Fibroblast of villous mesenchyme (primary cell): ENCODE data around the gene MYRF. TPM values are rescaled to one million over a fixed set of nuclear protein-coding genes. Genes with fewer than 3 reads are reported as not detected.

Experiments used
- DNase-seq: peaks from one replicate; pipeline ENCODE4 v3.0.0-alpha.2; 2010; ENCODE audit warnings: low read depth
- H3K4me3 ChIP-seq: 2 replicates; pipeline ENCODE4 v1.5.1; 2011; ENCODE audit warnings: low read depth, mild to moderate bottlenecking, low read length
- CTCF ChIP-seq: IDR thresholded peaks from 2 replicates; pipeline ENCODE4 v1.5.1; 2012; ENCODE audit warnings: low read depth, mild to moderate bottlenecking, low read length; ENCODE audit not compliant: insufficient read depth
- total RNA-seq: library from RNA; depleted of rRNA; stranded (reverse); fragments of >200 nt; gene quantifications from 2 replicates; pipeline ENCODE4 v1.2.3, GENCODE V29; 2012

The MYRF gene
- total RNA-seq, 1 donor: 2.6 TPM

DNA sequence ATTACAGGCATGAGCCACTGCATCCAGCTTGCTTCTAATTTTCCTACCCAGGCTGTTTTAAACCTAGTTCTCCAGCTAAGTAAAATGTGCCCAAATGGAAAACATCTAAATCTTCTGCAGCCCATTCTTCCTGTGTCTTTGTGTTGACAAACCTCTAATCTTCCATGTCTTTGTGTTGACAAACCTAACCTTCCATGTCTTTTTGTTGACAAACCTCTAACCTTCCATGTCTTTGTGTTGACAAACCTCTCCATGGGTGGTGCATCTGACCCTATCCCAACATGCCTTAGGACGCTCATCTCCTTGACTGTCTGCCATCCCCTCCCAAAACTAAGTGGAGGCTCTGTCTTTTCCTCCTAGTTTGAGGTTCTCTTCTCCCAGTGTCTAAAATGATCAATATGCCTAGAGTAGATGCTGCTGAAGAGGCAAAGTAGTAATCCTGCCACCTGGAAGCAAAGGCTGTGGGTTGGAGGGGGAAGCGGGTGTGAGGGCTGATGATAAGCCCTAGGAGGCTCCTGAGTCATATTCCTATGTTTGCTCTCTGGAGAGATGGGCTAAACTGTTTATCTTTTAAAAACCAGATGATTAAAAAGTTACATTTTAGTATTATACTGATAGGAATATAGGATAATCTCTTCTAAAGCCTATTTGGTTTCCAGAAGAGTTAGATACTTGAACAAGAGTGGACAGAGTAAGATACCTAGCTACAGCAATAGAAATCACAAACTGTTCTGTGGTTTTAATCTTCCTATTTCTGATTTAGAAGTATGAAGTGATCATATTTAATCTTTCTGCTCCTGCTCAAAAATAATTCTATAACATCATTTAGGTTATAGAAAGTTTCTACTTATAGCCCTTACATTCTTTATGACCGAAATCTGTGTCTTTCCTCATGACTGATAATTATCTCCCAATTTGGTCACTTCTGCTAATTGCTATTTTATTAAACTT, 48.2 kb downstream of the MYRF start:
- no peak overlapping the region for H3K4me3 ChIP-seq
- no peak for TF ChIP-seq CTCF
- peak; percentile 22 for DNase-seq

DNA sequence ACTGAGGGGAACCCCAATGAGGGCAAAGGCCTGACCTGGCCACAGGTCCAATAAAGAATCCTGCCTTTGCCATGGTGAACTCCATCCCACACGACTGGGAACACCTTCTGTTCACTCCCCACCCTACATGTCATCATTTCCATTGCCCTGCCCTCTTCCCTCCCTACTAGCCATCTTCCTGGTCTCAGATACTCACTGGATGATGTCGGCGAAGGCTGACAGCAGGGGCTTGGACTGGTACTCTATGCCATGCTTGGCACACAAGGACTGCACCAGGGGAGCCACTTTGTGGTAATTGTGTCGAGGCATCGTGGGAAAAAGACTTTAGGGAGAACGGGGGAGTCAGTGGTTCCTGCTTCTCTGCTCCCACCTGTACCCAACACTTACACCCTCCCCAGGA, 50.2 kb downstream of the MYRF start:
- no peak overlapping the region for H3K4me3 ChIP-seq
- no peak for TF ChIP-seq CTCF
- no peak for DNase-seq

DNA sequence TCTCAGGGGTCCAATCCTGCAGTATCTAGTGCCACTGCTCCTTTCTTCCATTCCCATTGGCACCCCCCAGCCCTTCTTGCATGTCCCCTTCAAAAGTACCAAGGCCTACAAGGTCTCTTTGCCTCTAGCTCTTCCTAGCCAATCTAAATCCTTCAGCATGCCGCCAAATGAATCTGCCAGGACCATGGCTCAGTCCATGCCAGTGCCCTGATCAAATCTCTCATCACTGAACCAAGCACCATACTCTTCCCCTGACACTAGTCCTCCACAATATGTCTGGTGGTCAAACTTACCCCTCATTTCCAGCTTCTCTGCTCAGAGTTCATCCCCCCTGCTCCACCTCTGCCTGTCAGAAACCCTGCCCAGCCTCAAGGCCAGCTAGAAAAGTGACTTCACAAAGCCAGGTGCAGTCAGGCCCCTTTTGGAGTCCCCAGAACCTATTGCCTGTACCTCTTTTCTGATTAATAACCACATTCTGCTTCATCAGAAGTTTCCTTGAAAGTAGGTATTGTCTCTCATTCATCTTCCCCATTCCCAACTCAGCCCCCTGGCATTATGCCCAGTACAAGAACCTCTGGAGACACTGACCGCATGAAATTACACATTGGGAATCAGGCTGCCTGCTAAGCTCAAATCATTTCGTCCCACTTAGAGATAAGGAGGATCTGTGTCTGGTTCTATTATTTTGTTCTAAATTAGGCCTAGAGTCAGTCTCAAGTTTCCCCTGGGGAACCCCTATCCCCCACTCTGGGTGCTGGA, 51.6 kb downstream of the MYRF start:
- no peak overlapping the region for H3K4me3 ChIP-seq
- DNase-seq: peak; percentile 14
- no peak for TF ChIP-seq CTCF

GRCh38 chr11:61805146-61805545, 52.7 kb downstream of the MYRF start:
- no peak for DNase-seq
- H3K4me3 ChIP-seq: no peak overlapping the region
- no peak for TF ChIP-seq CTCF

DNA sequence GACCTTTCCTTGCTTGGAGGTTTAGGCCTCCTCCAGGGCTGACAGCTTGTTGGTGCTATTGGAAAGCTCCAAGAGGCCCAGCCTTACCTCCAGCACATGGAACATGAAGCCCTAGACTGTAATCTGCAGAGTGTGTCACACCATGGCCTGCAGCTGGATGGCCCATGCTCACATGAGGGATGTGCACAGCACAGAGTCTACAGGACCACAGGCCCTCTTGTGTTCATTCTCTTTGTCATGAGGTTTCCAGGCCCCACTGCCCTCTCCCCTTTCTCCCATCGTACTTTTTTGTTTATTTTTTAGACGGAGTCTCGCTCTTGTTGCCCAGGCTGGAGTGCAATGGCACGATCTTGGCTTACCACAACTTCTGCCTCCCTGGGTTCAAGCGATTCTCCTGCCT, 54.3 kb downstream of the MYRF start:
- H3K4me3 ChIP-seq: no peak overlapping the region
- no peak for TF ChIP-seq CTCF
- no peak for DNase-seq

DNA sequence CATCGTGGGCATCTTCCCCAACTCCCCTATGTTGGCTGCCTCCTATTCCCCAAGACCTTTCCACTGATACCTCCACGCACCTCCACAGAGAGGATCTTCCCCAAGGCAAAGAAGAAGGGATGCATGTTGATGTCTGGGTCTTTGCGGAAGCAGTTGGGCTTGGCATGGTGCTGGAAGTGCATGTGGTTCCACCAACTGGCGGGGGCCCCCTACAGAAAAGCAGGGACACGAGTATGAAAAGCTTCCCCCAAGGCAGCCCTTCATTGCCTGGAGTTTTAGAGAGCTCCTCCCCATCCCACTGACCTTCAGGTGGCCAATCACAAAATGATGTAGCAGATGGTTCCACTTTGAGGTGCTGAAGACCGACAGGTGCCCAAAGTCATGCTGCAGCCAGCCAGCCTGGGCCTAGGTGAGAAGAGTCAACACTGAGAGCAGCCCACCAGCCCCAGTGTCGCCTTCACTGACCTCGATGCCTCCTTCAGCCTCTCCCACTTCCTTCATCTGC, 58.3 kb downstream of the MYRF start:
- TF ChIP-seq CTCF: no peak
- no peak overlapping the region for H3K4me3 ChIP-seq

More for the DNA sequence above, 58.3 kb downstream of the MYRF start:
- no peak for DNase-seq
